Keratinocyte (primary cell): ENCODE measurements around the gene CENPP.

Experiments
- EZH2 ChIP-seq: IDR thresholded peaks from one replicate; pipeline ENCODE4 v1.6.1; 2012; ENCODE audit warnings: inconsistent platforms, mild to moderate bottlenecking, low read length, moderate library complexity
- TF ChIP-seq, protein P1 (sequence below), 3 experiments: IDR thresholded peaks in 1 of 3; conservative IDR thresholded peaks in 1 of 3; optimal IDR thresholded peaks in 1 of 3; 2 replicates in 2 of 3; 3 replicates in 1 of 3; pipeline versions ENCODE3 to v1.5.1; 2011; ENCODE audit warnings: low read length in 3 of 3, mild to moderate bottlenecking in 3 of 3, moderate library complexity in 2 of 3, control low read depth in 1 of 3, inconsistent platforms in 1 of 3; ENCODE audit not compliant: insufficient read depth in 2 of 3; ENCODE audit errors: extremely low read depth in 1 of 3

DNA sequence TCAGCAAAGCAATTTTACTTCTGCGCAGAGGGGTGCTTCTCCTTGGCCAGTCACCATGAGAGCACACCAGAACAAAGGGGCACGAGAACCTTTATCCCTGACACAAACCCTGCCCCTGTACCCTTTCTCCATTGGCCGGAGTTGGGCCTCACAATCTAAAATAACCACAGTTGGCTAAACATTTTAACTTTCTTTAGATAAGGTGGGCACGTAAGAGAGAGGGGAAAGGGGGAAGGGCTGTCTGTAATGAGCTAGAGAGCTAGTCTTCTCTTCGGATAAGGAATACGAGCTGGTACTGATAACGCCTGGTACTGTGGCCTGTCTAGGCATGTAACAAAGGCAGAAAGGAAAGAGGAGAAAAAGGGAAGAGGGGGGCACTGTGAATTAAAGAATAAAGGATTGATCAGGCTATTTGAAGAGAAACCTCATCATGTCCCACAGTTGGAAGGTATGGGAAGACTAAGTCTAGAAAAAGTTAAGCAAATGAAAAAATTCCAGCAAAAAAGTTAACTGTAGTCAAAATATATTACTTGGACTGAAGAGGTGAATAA is 30.4 kb upstream of the CENPP start:
- TF ChIP-seq, protein P1, sequence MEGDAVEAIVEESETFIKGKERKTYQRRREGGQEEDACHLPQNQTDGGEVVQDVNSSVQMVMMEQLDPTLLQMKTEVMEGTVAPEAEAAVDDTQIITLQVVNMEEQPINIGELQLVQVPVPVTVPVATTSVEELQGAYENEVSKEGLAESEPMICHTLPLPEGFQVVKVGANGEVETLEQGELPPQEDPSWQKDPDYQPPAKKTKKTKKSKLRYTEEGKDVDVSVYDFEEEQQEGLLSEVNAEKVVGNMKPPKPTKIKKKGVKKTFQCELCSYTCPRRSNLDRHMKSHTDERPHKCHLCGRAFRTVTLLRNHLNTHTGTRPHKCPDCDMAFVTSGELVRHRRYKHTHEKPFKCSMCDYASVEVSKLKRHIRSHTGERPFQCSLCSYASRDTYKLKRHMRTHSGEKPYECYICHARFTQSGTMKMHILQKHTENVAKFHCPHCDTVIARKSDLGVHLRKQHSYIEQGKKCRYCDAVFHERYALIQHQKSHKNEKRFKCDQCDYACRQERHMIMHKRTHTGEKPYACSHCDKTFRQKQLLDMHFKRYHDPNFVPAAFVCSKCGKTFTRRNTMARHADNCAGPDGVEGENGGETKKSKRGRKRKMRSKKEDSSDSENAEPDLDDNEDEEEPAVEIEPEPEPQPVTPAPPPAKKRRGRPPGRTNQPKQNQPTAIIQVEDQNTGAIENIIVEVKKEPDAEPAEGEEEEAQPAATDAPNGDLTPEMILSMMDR (optimal IDR thresholded peaks at IDR 0.05 in 1 of 3, IDR thresholded peaks at IDR 0.05 in 1 of 3, conservative IDR thresholded peaks at IDR 0.05 in 1 of 3; ENCODE audit: extremely low read depth in 1 of 3, insufficient read depth in 2 of 3, low read length in 3 of 3), result no peak
- TF ChIP-seq EZH2, result no peak
